Neural crest cell (in vitro differentiated cells): Measurements from ENCODE around the gene PEX3. TPM values are rescaled to one million over a fixed set of nuclear protein-coding genes. Genes with fewer than 3 reads are reported as not detected.

Experiments
- DNase-seq: peaks from one replicate; pipeline ENCODE4 v3.0.0; 2021; ENCODE audit warnings: low read depth, mixed read lengths, low spot score
- H3K27ac Mint-ChIP-seq: one replicate; pipeline ENCODE4 v1.8.0; 2021; ENCODE audit warnings: mild to moderate bottlenecking, mixed read lengths; ENCODE audit not compliant: unreplicated experiment
- H3K27me3 Mint-ChIP-seq: 2 replicates; pipeline ENCODE4 v1.8.0; 2021; ENCODE audit warnings: low read depth, mild to moderate bottlenecking, mixed read lengths
- H3K36me3 Mint-ChIP-seq: 2 replicates; pipeline ENCODE4 v1.8.0; 2021; ENCODE audit warnings: low read depth, mild to moderate bottlenecking, mixed read lengths
- H3K4me1 Mint-ChIP-seq: 2 replicates; pipeline ENCODE4 v1.8.0; 2021; ENCODE audit warnings: mixed read lengths
- H3K4me3 Mint-ChIP-seq: one replicate; pipeline ENCODE4 v1.8.0; 2021; ENCODE audit warnings: mild to moderate bottlenecking, mixed read lengths
- H3K9me3 Mint-ChIP-seq: 2 replicates; pipeline ENCODE4 v1.8.0; 2021; ENCODE audit warnings: mixed read lengths
- total RNA-seq: library from RNA; stranded (reverse); gene quantifications from 2 replicates; pipeline ENCODE4 v1.2.1, GENCODE V29; 2021
- TF ChIP-seq, protein P1 (sequence below): fragments of 200-600 bp; sonication (generic); conservative IDR thresholded peaks from 2 replicates; pipeline ENCODE4 v1.5.0; 2021; ENCODE audit warnings: antibody characterized with exemption, mild to moderate bottlenecking

PEX3 gene
- total RNA-seq, 1 donor from 2014 or later: 12.6 TPM

DNA sequence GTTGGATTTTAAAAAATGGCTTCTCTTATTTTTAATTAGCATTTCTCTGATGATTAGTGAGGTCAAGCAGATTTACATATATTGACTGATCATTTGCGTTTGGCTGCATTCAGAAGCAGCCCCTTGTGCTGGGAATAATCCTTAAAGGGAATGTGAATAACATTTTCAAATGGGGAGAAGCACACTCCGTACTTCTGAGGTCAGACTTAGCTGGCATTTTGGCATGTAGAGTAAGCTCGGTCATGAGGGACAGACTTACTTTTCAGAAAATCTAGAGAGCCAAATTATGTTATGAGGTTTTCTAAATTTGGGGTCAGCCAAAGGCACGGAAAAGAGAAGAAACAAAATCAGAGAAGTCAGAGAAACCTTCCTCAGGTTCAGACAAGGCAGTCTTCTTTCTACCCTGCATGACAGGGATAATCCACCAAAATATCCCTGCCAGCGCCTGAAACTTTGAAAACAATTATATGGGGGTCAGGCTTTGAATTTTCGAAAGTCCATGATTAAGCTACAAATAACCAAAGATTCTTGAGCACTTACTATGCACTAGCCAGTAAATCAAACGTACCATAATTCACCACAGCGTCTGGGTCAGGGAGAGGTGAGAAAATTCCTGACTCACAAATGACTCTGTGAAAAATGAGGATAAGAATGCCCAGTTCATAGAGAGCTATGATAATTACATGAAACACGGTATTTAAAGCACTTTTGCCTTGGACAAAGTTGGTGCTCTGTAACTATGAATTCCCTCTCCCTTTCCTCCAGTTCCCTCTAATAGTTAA is 45.0 kb upstream of the PEX3 start:
- Mint-ChIP-seq H3K4me1 (peaks cover 25% of the 10 kb centered on the region), H3K9me3 (peaks cover 8% of the 10 kb centered on the region), H3K27me3 (no peaks in the 10 kb centered on the region), H3K27ac (no peak overlapping the region), H3K36me3 (no peaks in the 10 kb centered on the region), H3K4me3 (no peak overlapping the region)
- TF ChIP-seq, protein P1, sequence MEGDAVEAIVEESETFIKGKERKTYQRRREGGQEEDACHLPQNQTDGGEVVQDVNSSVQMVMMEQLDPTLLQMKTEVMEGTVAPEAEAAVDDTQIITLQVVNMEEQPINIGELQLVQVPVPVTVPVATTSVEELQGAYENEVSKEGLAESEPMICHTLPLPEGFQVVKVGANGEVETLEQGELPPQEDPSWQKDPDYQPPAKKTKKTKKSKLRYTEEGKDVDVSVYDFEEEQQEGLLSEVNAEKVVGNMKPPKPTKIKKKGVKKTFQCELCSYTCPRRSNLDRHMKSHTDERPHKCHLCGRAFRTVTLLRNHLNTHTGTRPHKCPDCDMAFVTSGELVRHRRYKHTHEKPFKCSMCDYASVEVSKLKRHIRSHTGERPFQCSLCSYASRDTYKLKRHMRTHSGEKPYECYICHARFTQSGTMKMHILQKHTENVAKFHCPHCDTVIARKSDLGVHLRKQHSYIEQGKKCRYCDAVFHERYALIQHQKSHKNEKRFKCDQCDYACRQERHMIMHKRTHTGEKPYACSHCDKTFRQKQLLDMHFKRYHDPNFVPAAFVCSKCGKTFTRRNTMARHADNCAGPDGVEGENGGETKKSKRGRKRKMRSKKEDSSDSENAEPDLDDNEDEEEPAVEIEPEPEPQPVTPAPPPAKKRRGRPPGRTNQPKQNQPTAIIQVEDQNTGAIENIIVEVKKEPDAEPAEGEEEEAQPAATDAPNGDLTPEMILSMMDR: no peak
- DNase-seq: no peak

DNA sequence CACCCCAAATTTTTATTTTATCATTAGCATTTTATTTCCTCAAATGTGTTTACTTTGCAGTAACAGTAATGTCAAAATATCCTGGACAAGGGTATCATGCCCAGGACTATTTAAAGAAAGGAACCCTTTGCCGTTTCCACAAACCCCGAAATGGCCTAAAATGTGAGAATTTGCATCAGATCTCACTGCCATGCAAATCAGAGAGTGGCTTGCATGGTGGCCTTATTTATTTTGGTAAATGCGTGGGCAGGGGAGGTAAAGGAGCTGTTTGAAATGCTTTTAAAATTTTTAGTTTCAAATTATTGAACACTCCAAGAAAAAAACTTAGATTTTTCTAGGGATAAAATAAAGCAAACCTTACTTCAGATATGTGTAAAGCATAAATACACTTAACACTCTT is 43.9 kb upstream of the PEX3 start:
- Mint-ChIP-seq H3K9me3 (peaks cover 8% of the 10 kb centered on the region), H3K27me3 (no peaks in the 10 kb centered on the region), H3K4me1 (peaks cover 19% of the 10 kb centered on the region), H3K36me3 (no peaks in the 10 kb centered on the region), H3K4me3 (no peak overlapping the region), H3K27ac (no peak overlapping the region)
- TF ChIP-seq, protein P1: no peak
- DNase-seq: no peak

DNA sequence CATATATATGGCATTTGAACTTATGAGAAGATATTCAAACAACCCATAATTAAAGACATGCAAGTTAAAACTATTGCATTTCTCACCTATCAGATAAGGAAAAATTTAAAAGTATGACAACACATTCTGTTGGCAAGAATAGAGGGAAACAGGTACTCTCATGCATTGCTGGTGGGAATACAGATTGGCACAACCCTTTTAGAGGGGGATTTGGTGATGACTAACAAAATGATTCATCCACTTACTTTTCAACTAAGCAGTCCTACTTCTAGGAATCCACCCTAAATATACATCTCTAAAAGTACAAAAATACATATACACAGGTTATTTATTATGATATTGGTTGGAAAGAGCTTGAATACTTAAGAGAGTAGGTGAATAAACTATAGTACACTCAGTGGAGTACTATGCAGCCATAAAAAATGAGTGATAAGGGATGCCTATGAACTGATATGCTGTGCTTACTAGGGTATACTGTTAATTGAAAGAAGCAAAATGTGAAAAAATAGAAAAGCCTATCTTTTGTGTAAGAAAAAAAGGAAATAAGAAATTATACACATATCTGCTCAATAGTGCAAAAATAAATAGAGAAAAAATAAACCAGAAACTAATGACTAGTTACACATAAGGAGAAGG is 42.3 kb upstream of the PEX3 start:
- TF ChIP-seq, protein P1: no peak
- Mint-ChIP-seq H3K4me1 (peaks cover 9% of the 10 kb centered on the region), H3K27me3 (no peaks in the 10 kb centered on the region), H3K36me3 (no peaks in the 10 kb centered on the region), H3K27ac (no peak overlapping the region), H3K4me3 (no peak overlapping the region), H3K9me3 (peaks cover 8% of the 10 kb centered on the region)
- DNase-seq: no peak

DNA sequence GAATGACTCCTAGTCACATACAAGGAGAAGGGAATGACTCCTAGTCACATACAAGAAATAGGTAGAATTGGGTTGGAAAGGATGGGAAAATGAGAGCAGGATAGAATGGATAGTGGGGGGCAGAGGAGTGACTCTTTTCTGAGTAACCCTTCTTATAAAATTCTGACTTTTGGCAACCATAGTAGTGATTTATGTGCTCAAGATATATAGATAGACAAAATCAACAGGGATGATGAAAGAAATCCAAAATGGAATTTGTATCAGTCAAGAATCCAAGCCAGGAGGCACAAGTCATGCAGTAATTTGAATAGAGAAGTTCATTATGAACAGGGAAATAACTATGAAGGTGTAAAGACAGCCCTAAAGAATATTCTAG is 41.8 kb upstream of the PEX3 start:
- no peaks in the 10 kb centered on the region for H3K36me3 Mint-ChIP-seq

DNA sequence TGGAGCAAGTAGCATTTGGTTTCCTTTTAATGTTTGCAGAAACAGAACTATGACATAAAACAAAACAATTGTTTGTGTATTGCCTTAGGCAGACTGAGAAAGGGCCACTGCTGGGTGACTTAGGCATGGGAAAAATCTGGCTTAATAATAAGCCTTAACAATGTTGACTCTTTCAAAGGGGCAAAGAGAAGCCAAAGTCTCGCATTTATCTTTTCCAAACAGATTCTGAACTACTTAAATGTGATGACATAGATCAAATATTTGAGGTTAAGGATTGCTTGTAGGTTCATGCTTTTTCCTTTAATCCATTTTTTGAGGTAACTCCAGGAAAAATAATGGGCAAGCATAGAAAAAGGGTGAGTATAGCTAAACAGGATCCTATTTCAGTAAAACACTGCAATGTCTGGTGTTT is 39.7 kb upstream of the PEX3 start:
- peaks cover 8% of the 10 kb centered on the region for H3K9me3 Mint-ChIP-seq
- no peak overlapping the region for H3K27ac Mint-ChIP-seq
- peaks cover 9% of the 10 kb centered on the region for H3K4me1 Mint-ChIP-seq
- H3K27me3 Mint-ChIP-seq: no peaks in the 10 kb centered on the region
- TF ChIP-seq, protein P1: no peak
- no peak overlapping the region for H3K4me3 Mint-ChIP-seq
- H3K36me3 Mint-ChIP-seq: no peaks in the 10 kb centered on the region
- no peak for DNase-seq

More for the DNA sequence above, 41.8 kb upstream of the PEX3 start:
- TF ChIP-seq, protein P1: no peak
- H3K27ac Mint-ChIP-seq: no peak overlapping the region
- no peaks in the 10 kb centered on the region for H3K27me3 Mint-ChIP-seq
- H3K9me3 Mint-ChIP-seq: peaks cover 8% of the 10 kb centered on the region
- peaks cover 9% of the 10 kb centered on the region for H3K4me1 Mint-ChIP-seq
- H3K4me3 Mint-ChIP-seq: no peak overlapping the region
- no peak for DNase-seq
